Measurements from ENCODE around the gene CAPNS2.

Gene CAPNS2

DNA sequence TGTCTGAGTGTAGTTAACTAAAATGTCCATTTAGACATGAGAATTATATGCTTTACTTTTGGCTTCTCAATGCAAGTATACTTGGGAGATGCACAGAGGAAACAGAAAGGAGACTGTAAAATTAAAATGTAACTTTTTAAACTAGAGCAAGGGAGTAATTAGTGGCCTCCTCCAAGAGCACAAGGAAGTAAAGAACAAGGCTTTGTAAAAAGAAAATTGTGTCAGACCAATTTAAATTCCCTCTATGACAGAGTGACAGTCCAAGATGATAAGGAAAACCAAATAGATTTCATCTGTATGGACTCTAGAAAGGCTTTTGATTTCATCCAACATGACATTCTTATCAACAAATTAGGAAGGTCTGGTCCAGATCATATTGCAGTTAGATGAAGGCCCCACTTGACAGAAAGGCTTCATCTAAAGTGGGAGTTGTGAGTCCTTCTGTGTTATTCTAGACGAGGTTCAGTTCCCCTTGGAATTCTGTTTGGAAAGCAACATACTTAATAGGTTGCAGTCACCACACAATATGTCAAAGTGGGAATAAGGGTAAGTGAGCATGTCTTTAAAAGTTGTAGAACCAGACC, 6.5 kb upstream of the CAPNS2 start:
- H3K27me3 ChIP-seq (ENCODE audit: insufficient read depth, low read depth, severe bottlenecking), result no peaks in the 10 kb centered on the region
- H3K36me3 ChIP-seq, result no peaks in the 10 kb centered on the region
- no peak for DNase-seq
- no peak overlapping the region for H3K27ac ChIP-seq
- H3K9me3 ChIP-seq (ENCODE audit: severe bottlenecking), result no peaks in the 10 kb centered on the region
- no peak overlapping the region for H3K4me3 ChIP-seq (ENCODE audit: low read depth, low read length)
- TF ChIP-seq, protein P1, sequence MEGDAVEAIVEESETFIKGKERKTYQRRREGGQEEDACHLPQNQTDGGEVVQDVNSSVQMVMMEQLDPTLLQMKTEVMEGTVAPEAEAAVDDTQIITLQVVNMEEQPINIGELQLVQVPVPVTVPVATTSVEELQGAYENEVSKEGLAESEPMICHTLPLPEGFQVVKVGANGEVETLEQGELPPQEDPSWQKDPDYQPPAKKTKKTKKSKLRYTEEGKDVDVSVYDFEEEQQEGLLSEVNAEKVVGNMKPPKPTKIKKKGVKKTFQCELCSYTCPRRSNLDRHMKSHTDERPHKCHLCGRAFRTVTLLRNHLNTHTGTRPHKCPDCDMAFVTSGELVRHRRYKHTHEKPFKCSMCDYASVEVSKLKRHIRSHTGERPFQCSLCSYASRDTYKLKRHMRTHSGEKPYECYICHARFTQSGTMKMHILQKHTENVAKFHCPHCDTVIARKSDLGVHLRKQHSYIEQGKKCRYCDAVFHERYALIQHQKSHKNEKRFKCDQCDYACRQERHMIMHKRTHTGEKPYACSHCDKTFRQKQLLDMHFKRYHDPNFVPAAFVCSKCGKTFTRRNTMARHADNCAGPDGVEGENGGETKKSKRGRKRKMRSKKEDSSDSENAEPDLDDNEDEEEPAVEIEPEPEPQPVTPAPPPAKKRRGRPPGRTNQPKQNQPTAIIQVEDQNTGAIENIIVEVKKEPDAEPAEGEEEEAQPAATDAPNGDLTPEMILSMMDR (IDR thresholded peaks at IDR 0.05; ENCODE audit: low read depth, low read length), result no peak

DNA sequence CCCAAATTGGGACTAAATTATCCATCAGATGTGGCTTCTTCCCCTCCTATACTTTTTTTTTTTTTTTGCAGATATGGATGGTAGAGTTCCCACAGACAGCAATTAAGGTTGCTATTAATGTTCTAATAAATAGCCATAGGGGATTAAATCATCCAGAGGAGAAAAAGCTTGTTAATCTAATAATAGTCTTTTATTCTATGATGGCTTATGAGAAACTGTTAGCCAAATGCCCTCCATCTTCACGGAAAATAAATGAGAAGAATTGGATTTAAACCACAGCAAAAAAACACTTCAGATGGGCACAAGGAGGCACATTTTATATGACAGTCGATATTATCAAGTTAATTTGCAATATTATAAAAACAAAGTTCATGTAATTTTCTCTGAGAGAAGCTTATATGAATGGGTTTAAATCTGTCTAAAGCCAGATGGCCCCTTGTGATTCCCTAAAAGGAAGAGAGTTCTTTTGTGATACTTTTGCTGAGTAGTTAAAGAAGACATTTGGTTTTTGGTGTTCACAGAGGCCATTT, 5.1 kb upstream of the CAPNS2 start:
- H3K27ac ChIP-seq, result no peak overlapping the region
- H3K36me3 ChIP-seq, result no peaks in the 10 kb centered on the region
- no peaks in the 10 kb centered on the region for H3K9me3 ChIP-seq (ENCODE audit: severe bottlenecking)
- no peak for DNase-seq
- TF ChIP-seq, protein P1 (IDR thresholded peaks at IDR 0.05; ENCODE audit: low read depth, low read length), result no peak
- no peaks in the 10 kb centered on the region for H3K27me3 ChIP-seq (ENCODE audit: insufficient read depth, low read depth, severe bottlenecking)
- H3K4me3 ChIP-seq (ENCODE audit: low read depth, low read length), result no peak overlapping the region

DNA sequence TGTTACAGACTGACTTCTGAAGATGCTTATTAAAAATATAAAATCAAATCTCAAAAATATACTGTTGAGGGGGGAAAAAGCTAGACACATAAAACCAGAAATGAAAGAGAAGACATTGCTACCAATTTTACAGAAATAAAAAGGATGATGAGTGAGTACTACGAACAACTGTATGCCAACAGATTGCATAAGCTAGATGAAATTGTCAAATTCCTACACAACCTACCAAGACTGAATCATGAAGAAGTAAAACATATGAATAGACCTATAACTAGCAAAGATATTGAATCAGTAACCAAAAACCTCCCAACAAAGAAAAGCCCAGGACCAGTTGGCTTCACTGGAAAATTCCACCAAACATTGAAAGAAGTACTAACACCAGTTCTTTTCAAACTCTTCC, 3.5 kb upstream of the CAPNS2 start:
- H3K27ac ChIP-seq, result no peak overlapping the region
- DNase-seq, result no peak
- H3K4me3 ChIP-seq (ENCODE audit: low read depth, low read length), result no peak overlapping the region
- H3K9me3 ChIP-seq (ENCODE audit: severe bottlenecking), result no peaks in the 10 kb centered on the region
- TF ChIP-seq, protein P1 (IDR thresholded peaks at IDR 0.05; ENCODE audit: low read depth, low read length), result no peak
- no peaks in the 10 kb centered on the region for H3K27me3 ChIP-seq (ENCODE audit: insufficient read depth, low read depth, severe bottlenecking)
- no peaks in the 10 kb centered on the region for H3K36me3 ChIP-seq

DNA sequence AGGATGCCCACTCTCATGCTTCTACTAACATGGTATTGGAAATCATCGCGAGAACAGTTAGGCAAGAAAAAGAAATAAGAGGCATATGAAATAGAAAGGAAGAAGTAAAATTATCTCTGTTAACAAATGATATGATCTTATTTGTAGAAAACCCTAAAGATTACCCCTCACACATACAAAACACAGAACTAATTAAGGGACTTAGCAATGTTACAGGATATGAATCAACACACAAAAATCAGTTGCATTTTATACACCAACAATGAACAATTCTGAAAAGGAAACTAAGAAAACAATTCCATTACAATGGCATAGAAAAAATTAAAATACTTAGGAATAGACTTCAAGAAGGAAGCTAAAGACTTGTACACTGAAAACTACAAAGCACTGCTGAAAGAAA, 2.7 kb upstream of the CAPNS2 start:
- H3K27me3 ChIP-seq (ENCODE audit: insufficient read depth, low read depth, severe bottlenecking), result no peaks in the 10 kb centered on the region
- H3K36me3 ChIP-seq, result no peaks in the 10 kb centered on the region
- H3K27ac ChIP-seq, result no peak overlapping the region
- no peaks in the 10 kb centered on the region for H3K9me3 ChIP-seq (ENCODE audit: severe bottlenecking)
- no peak overlapping the region for H3K4me3 ChIP-seq (ENCODE audit: low read depth, low read length)
- DNase-seq, result no peak
- TF ChIP-seq, protein P1 (IDR thresholded peaks at IDR 0.05; ENCODE audit: low read depth, low read length), result no peak

DNA sequence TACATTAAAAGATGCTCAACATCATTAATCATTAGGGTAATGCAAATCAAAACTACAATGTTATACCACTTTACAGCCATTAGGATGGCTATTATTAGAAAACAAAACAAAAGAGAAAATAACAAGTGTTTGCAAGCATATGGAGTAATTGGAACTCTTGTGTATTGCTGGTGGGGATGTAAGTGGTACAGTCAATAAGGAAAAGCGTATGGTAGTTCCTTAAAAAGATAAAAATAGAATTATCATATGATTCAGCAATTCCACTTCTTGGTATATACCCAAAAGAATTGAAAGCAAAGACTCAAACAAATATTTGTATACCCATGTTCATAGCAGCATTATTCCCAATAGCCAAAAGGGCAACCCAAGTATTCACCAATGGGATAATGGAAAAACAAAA, 1.4 kb upstream of the CAPNS2 start:
- TF ChIP-seq, protein P1 (IDR thresholded peaks at IDR 0.05; ENCODE audit: low read depth, low read length), result no peak
- Histone ChIP-seq H3K27me3 (ENCODE audit: insufficient read depth, low read depth, severe bottlenecking) (no peaks in the 10 kb centered on the region), H3K4me3 (ENCODE audit: low read depth, low read length) (no peak overlapping the region), H3K27ac (no peak overlapping the region), H3K9me3 (ENCODE audit: severe bottlenecking) (no peaks in the 10 kb centered on the region), H3K36me3 (no peaks in the 10 kb centered on the region)
- DNase-seq, result no peak

DNA sequence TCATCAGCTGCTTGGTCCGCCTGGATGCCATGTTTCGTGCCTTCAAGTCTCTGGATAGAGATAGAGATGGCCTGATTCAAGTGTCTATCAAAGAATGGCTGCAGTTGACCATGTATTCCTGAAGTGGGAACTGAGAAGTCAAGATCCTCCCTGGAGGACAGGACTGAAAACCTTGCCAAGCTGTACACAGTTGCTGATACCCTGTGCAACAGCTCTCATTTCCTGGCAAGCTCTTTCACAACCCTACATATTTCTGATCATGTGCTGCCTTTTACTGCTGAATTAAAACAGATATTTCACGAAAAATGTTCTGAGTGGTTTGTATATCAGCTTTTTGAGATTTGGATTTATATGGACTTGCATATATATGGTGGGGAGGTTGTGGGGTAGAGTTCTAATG, 898 bp downstream of the CAPNS2 start:
- TF ChIP-seq, protein P1 (IDR thresholded peaks at IDR 0.05; ENCODE audit: low read depth, low read length), result no peak
- no peaks in the 10 kb centered on the region for H3K27me3 ChIP-seq (ENCODE audit: insufficient read depth, low read depth, severe bottlenecking)
- H3K27ac ChIP-seq, result no peak overlapping the region
- no peak for DNase-seq
- no peaks in the 10 kb centered on the region for H3K36me3 ChIP-seq
- H3K4me3 ChIP-seq (ENCODE audit: low read depth, low read length), result no peak overlapping the region
- H3K9me3 ChIP-seq (ENCODE audit: severe bottlenecking), result no peaks in the 10 kb centered on the region
